ENCODE results near the gene PRR15. TPM values are rescaled to one million over a fixed set of nuclear protein-coding genes. Genes with fewer than 3 reads are reported as not detected.
A peak's percentile ranks its signal among the peaks of the same experiment; 100 is the strongest.
"Not testable (repeated sequence)": the region's sequence is repeated elsewhere in the genome, so short reads cannot be mapped to it uniquely, and the experiment has no call there.

The PRR15 gene, protein sequence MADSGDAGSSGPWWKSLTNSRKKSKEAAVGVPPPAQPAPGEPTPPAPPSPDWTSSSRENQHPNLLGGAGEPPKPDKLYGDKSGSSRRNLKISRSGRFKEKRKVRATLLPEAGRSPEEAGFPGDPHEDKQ
- 0.31 TPM for total RNA-seq

GRCh38 chr7:29563590-29564495, at the start of gene PRR15:
PRR15 (plus strand) TSS chr7:29563835; CDS start chr7:29566330, 2,495 bp downstream.
- DNase-seq = peak; percentile 26

DNA sequence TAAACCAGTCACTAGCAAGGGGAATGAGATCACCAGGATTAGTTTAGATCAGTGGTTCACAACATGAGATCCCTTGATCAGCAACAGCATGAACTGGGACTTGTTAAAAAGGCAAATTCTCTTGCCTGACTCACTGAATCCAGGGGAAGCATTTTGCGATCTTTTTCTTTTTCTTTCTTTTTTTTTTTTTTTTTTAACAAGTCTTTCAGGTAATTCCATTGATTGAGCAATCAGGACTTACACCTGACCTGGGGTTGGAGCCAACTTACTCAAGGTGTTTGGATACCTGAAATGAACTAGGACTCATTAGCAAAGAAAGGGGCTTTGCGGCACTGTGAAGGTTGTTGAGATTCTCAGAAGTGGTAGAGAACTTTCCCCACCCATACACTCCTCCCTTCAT, 47.1 kb upstream of the PRR15 start:
- no peak for DNase-seq

DNA sequence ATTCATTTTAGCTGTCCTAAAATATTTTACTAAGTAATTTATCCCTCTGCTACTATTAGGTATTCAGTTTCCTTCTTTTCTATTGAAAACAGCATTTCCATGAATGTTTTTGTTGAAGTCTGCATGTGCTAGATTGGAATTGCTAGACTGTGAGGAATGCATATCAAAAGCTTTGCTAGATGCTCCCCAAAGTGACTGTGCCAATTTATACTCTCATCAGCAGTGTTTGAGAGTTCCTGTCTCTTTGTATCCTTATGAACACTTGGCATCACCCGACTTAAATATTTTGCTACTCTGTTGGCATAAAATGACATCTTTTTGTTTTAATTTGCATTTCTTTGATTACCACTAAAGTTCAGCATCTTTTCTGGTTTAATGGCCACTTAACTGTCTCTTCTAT, 45.0 kb upstream of the PRR15 start:
- DNase-seq = no peak

GRCh38 chr7:29523728-29524127, 39.9 kb upstream of the PRR15 start:
- DNase-seq = no peak

DNA sequence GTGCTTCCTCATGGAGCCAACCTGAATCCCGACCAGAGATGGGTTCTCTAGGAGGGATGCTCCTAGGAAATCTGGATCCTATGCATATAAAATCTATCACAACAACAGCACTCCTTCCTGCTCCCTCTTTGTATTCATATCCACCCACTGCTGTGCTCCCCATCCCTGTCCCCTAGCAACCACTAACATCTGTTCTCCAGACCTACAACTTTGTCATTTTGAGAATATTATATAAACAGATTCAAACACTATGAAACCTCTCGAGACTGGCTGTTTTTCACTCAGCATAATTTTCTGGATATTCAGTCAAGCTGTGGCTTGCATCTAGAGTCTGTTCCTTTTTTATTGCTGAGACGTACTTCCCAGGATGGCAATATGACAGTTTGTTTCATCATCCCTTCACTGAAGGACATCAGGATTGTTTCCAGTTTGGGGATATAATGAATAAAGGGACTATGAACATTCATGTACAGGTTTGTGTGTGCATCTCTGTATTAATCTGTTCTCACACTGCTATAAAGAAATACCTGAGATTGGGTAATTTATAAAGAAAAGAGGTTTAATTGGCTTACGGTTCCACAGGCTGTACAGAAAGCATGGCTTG, 36.0 kb upstream of the PRR15 start:
- no peak for DNase-seq

DNA sequence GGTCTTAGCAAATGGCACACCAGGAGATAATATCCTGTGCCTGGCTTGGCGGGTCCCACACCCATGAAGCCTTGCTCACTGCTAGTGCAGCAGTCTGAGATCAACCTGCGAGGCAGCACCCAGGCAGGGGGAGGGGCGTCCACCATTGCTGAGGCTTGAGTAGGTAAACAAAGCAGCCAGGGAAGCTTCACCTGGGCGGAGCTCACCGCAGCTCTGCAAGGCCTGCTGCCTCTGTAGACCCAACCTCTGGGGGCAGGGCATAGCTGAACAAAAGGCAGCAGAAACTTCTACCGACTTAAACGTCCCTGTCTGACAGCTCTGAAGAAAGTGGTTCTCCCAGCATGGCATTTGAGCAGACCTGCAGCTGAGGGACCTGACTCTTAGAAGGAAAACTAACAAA, 35.1 kb upstream of the PRR15 start:
- not testable (repeated sequence) for DNase-seq

DNA sequence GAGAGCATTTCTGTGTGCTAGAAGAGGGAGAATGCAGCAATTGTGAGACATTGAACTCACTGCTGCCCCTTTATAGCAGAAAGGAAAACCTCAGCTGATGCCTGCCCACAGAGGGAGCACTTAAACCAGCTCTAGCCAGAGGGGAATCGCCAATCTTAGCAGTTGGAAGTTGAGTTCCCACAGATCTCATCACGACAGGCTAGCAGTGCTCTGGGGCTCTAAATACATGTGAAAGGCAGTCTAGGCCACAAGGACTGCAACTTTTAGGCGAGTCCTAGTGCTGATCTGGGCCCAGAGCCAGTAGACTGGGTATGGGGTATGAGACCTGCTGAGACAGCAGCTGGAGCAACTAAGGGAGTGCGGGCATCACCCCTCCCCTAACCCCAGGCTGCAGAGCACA, 25.2 kb upstream of the PRR15 start:
- DNase-seq = peak; percentile 13

DNA sequence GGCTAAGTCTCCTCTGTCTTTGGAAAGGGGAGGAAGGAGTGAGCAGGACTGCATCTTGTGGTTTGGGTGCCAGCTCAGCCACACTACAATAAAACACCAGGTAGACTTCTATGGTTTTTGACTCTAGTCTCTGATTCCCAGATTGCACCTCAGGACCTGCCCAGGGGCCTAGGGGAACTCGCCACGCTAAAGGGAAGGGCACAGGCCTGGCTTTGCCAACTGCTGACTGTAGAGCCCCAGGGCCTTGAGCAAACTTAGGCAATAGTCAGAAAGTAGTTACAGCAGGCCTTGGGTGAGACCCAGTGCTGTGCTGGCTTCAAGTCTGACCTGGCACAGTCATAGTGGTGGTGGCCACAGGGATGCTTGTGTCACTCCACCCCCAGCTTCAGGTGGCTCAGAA, 24.2 kb upstream of the PRR15 start:
- no peak for DNase-seq

DNA sequence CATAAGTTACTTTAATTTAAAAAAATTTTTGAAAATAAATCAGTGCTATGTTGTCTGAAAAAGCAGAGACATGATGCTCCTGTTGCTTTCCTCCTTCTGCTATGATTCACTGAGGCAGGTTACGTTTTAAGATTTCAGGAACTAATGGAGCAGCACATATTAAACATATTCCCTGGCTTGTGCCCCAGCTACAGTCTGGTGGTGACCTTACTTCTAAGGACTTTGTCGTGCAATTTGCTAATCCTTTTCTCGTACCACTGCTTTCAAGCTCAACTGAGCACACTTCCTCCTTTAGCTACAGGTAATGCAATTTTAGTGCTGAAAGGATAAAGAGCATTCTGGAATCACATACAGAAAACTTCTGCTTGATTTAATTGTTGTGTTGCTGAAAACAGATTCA, 16.2 kb upstream of the PRR15 start:
- DNase-seq = no peak

DNA sequence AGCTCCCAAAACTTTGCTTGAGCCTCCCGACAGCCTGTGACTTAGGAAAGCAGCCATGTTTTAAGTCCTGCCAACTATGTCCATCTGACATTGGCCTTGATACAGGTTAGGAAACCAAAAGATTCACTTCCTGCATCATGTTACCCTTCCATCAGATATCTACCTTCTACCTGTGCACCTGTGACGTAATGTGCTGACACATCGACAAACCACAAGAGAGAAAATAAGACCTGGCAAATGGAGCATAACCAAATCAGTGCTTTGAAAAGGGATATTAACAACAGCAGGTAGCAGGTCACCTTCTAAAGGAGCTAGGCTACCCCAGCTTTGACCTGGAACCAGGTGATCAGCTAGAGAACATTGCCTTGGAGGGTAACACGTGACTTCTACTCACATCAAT, 14.8 kb upstream of the PRR15 start:
- DNase-seq = no peak

DNA sequence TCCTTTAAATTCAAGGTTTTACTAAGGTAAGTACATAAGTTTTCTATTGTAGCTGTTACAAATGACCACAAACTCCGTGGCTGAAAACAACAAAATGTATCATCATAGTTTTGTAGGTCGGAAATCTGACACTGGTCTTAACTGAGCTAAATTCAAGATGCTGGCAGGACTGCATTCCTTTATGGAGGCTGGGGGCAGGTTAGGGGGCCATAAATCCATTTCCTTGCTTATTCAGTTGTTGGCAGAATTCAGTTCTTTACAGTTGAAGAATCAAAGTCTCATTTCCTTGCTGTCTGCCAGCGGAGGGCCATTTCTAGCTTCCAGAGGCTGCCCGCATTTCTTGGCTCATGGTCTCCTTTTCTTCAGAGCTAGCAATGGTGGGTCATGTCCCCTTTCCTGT, 11.2 kb upstream of the PRR15 start:
- no peak for DNase-seq

GRCh38 chr7:29555061-29555460, 8.6 kb upstream of the PRR15 start:
- no peak for DNase-seq

DNA sequence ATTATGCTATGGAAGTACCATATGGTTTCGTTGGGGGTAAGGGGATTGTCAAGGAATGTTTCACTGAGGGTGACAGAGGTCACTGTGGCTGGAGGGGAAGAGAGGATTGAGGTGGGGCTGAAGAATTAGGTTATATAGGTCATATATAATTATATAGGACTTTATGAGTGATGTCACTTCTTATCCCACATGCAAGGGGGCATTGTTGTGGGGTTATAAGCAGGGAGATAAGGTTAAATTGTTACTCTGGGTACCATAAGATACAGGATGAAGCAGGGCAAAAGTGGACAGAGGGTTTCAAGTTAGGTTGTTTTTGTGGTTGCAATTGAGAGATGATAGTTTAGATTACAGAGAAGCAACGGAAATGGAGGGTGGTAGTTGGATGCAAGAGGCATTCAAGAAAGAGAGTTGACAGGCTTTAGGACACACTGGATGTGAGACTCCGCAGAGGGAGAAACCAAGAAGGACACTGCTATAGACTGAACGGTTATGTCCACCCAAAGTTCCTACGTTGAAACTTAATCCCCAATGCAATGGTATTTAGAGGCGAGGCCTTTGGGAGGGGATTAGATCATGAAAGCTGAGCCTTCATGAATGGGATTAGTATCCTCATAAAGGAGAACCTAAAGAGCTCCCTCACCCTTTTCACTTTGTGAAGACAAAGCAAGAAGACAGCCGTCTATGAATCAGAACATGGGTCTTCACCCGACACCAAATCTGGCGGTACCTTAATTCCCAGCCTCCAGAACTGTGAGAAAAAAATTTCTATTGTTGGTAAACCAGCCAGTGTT, 7.0 kb upstream of the PRR15 start:
- DNase-seq = no peak

- no peak for DNase-seq
These were observed 5.7 kb upstream of the PRR15 start for GRCh38 chr7:29557954-29558353.

DNA sequence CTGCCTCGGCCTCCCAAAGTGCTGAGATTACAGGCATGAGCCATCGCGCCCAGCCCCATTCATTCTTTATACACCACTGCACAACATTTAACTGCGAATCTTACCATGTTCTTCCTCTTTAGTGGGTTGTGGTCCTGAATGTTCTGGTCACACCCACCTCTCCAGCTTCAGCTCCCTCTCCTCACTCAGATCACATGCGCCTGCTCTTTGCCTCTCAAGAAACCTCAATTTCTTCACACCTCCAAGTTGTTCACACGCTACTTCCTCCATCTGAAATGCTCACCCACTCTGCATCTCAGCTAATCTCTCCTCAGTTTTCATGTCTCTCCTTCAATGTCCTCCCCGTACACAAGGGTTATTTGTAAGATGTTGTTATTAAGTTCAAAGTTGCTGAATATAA, 2.4 kb upstream of the PRR15 start:
- DNase-seq = no peak

DNA sequence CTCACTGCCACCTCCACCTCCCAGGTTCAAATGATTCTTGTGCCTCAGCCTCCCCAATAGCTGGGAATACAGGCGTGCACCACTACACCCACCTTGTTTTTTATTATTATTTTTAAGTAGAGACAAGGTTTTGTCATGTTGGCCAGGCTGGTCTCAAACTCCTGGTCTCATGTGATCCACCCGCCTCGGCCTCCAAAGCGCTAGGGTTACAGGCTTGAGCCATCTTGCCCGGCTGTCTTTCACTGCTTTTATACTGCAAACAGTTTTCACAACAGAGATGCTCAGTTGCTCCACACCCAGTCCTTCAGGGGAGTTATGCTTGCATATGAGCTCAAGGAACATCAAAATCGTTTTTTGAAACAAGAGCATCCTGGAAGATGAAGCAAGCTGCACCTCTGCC, 1.3 kb upstream of the PRR15 start:
- no peak for DNase-seq

DNA sequence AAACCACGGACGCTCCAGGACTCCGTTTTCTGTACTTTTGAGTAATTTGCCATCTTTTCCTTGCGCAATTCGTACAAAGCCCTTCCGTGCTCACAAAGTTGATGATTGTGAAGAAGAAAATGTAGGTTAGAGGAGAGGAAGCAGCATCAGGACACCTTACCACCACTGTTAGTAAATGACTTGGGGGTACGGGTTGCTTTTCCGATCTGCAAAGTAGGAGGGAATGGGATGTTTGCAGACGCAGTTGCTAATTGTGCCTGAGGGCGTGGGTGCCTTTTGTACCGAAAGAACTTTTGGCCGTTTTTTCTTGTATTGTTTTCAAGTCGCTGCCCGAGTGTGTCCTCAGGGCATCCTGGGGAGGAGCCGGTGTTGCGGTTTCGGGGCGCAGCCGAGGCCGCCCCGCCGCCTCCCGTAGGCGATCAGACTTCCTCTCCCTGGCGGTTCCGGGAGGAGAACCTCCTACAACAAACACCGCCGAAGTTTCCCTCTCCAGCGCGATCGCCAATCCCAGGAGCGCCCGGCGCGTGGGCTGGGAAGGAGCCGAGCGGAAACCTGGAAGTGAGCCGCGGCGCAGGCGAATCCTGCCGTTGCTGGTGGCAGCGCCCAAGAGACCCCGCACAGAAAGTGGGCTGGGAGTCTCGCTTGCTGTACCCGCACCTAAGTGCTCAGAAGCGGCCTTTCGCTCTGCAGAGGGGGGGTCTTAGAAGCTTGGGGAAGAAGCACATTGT, 1.0 kb downstream of the PRR15 start:
- DNase-seq = peak; percentile 58

GRCh38 chr7:29565224-29565630, 1.6 kb downstream of the PRR15 start:
- DNase-seq = peak; percentile 26

DNA sequence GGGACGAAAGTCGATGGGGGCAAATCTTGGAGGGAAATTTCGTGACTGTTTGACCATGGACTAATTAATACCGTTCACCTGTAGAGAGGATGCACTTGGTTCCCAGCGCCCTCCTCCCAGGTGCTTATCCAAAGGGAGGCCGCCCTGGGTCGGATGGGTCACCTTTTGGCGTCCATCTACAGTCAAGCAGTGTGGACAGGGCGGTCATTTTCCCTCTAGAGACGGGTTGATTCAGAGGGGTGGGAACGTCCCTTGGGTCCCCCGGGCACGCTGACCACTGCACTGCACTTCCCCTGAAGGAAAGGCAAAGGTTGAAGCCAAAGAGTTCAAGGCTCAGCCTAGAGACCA, 2.0 kb downstream of the PRR15 start:
- DNase-seq = no peak

- DNase-seq = no peak
These were observed 2.5 kb downstream of the PRR15 start for GRCh38 chr7:29565982-29566746.

DNA sequence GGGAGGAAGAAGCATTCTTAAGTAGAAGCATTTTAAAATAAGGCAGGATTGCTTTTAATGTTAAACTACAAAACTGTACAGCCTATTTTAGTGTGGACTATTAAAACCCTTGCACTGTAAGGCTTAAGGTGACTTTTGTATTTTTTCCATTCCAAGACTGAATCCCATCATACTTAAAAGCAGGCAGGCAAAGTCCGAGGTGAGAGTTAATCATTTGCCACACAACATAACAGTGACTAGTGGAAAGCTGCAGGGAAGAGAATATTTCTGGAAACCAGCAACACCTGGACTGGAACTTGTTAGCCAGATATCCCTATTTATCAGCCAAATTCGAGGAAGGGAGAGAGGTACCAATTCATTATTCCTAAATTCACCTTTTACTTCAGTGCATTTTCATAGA, 3.5 kb downstream of the PRR15 start:
- no peak for DNase-seq
